Mucosa of rectum (tissue), 2 donors: ENCODE results near the gene PFN2.

Experiments used
- H3K27ac ChIP-seq, 2 donors: one replicate each; pipeline ENCODE4 v1.7.0; 2013; ENCODE audit warnings: inconsistent platforms in 2 of 2, low read depth in 2 of 2, low read length in 2 of 2
- H3K27me3 ChIP-seq, 2 donors: one replicate each; pipeline ENCODE4 v1.7.0; 2013; ENCODE audit warnings: low read length in 2 of 2; ENCODE audit not compliant: control insufficient read depth in 2 of 2, insufficient read depth in 2 of 2
- H3K36me3 ChIP-seq, 2 donors: one replicate each; pipeline ENCODE4 v1.7.0; 2013; ENCODE audit warnings: low read length in 2 of 2; ENCODE audit not compliant: control insufficient read depth in 2 of 2, insufficient read depth in 2 of 2
- H3K4me1 ChIP-seq, 2 donors: one replicate each; pipeline ENCODE4 v1.7.0; 2013; ENCODE audit warnings: low read length in 2 of 2, mild to moderate bottlenecking in 1 of 2; ENCODE audit not compliant: control insufficient read depth in 2 of 2, insufficient read depth in 2 of 2
- H3K4me3 ChIP-seq, 2 donors: one replicate each; pipeline ENCODE4 v1.7.0; 2013; ENCODE audit warnings: low read length in 2 of 2
- H3K9ac ChIP-seq, 2 donors: one replicate each; pipeline ENCODE4 v1.7.0; 2013; ENCODE audit warnings: low read length in 2 of 2, low read depth in 1 of 2, mild to moderate bottlenecking in 1 of 2
- H3K9me3 ChIP-seq, 2 donors: one replicate each; pipeline ENCODE4 v1.7.0; 2013; ENCODE audit warnings: low read length in 2 of 2; ENCODE audit not compliant: control insufficient read depth in 2 of 2
- donor health status: healthy.
- donor health status: Normal muscosa, but diverticular disease.

PFN2 gene

GRCh38 chr3:149920119-149920518 is 50.6 kb downstream of the PFN2 start:
- no peak overlapping the region for H3K27ac ChIP-seq
- peaks cover 2 to 13% of the 10 kb centered on the region in 2 donors for H3K36me3 ChIP-seq
- no peaks in the 10 kb centered on the region for H3K27me3 ChIP-seq
- H3K4me1 ChIP-seq: no peaks in the 10 kb centered on the region
- H3K9me3 ChIP-seq: no peaks in the 10 kb centered on the region
- no peak overlapping the region for H3K4me3 ChIP-seq
- no peak overlapping the region for H3K9ac ChIP-seq

- Histone ChIP-seq H3K9me3 (no peaks in the 10 kb centered on the region), H3K4me1 (no peaks in the 10 kb centered on the region), H3K36me3 (peaks cover 2 to 7% of the 10 kb centered on the region in 2 donors), H3K27me3 (no peaks in the 10 kb centered on the region), H3K27ac (no peak overlapping the region), H3K4me3 (no peak overlapping the region), H3K9ac (no peak overlapping the region)
These were observed 51.2 kb downstream of the PFN2 start for GRCh38 chr3:149919509-149919908.

- H3K36me3 ChIP-seq: peaks cover 3 to 5% of the 10 kb centered on the region in 2 donors
- H3K9me3 ChIP-seq: no peaks in the 10 kb centered on the region
- H3K4me1 ChIP-seq: no peaks in the 10 kb centered on the region
- H3K27me3 ChIP-seq: no peaks in the 10 kb centered on the region
- H3K4me3 ChIP-seq: no peak overlapping the region
- H3K27ac ChIP-seq: no peak overlapping the region
- no peak overlapping the region for H3K9ac ChIP-seq
These were observed 53.5 kb downstream of the PFN2 start for GRCh38 chr3:149917124-149917667.
